Kidney epithelial cell (primary cell): ENCODE data around the gene MAN1C1. TPM values are rescaled to one million over a fixed set of nuclear protein-coding genes. Genes with fewer than 3 reads are reported as not detected.

Source experiments
- DNase-seq: peaks from one replicate; pipeline ENCODE4 v3.0.0-alpha.2; 2010; ENCODE audit warnings: low read depth
- H3K27me3 ChIP-seq: 2 replicates; pipeline ENCODE4 v1.6.0; 2011; ENCODE audit warnings: low read length; ENCODE audit not compliant: control insufficient read depth, insufficient read depth
- H3K36me3 ChIP-seq: 2 replicates; pipeline ENCODE4 v1.5.1; 2011; ENCODE audit warnings: low read length; ENCODE audit not compliant: control insufficient read depth, insufficient read depth
- H3K4me3 ChIP-seq: 2 replicates; pipeline ENCODE4 v1.5.1; 2011; ENCODE audit warnings: low read depth, mild to moderate bottlenecking, control low read depth, low read length
- CTCF ChIP-seq: IDR thresholded peaks from 2 replicates; pipeline ENCODE4 v1.5.1; 2011; ENCODE audit warnings: mild to moderate bottlenecking, moderate library complexity, low read length, control low read depth, inconsistent platforms; ENCODE audit not compliant: insufficient read depth, poor library complexity, severe bottlenecking
- total RNA-seq: library from RNA; depleted of rRNA; stranded (reverse); fragments of >200 nt; gene quantifications from 2 replicates; pipeline ENCODE4 v1.2.3, GENCODE V29; 2015

Gene MAN1C1
- total RNA-seq, 1 donor from 2014 or later: 1.4 TPM

- peaks cover 7% of the 10 kb centered on the region for H3K27me3 ChIP-seq
- DNase-seq: no peak
- H3K4me3 ChIP-seq: no peak overlapping the region
- no peak for TF ChIP-seq CTCF
- no peaks in the 10 kb centered on the region for H3K36me3 ChIP-seq
These were observed 42.6 kb upstream of the MAN1C1 start for GRCh38 chr1:25573961-25574360.

- Histone ChIP-seq H3K4me3 (no peak overlapping the region), H3K27me3 (peaks cover 9% of the 10 kb centered on the region), H3K36me3 (no peaks in the 10 kb centered on the region)
- TF ChIP-seq CTCF: no peak
- no peak for DNase-seq
These were observed 41.4 kb upstream of the MAN1C1 start for GRCh38 chr1:25575191-25575590.

GRCh38 chr1:25576459-25577133, 40.0 kb upstream of the MAN1C1 start:
- peaks cover 13% of the 10 kb centered on the region for H3K27me3 ChIP-seq
- DNase-seq: no peak
- no peak for TF ChIP-seq CTCF
- H3K4me3 ChIP-seq: no peak overlapping the region
- no peaks in the 10 kb centered on the region for H3K36me3 ChIP-seq

GRCh38 chr1:25577134-25577920, 39.3 kb upstream of the MAN1C1 start:
- no peak for TF ChIP-seq CTCF
- Histone ChIP-seq H3K36me3 (no peaks in the 10 kb centered on the region), H3K4me3 (no peak overlapping the region), H3K27me3 (peaks cover 14% of the 10 kb centered on the region)
- no peak for DNase-seq

GRCh38 chr1:25579292-25580252, 37.0 kb upstream of the MAN1C1 start:
- Histone ChIP-seq H3K36me3 (no peaks in the 10 kb centered on the region), H3K27me3 (peaks cover 13% of the 10 kb centered on the region), H3K4me3 (no peak overlapping the region)
- TF ChIP-seq CTCF: no peak
- no peak for DNase-seq
